NCI-H510A treated with DMSO at 0.1 percent for 48 hours (cell line): ENCODE data around the gene SLCO4A1.
"Not testable (repeated sequence)": the region's sequence is repeated elsewhere in the genome, so short reads cannot be mapped to it uniquely, and the experiment has no call there.

Experiments
- DNase-seq: peaks from one replicate; lab custom pipeline; 2025; lab: John Stamatoyannopoulos, UW

Gene SLCO4A1

GRCh38 chr20:62623488-62624324 is 18.6 kb upstream of the SLCO4A1 start:
- no peak for DNase-seq

GRCh38 chr20:62624325-62624690 is 18.0 kb upstream of the SLCO4A1 start:
- no peak for DNase-seq

GRCh38 chr20:62624719-62625453 is 17.4 kb upstream of the SLCO4A1 start:
- no peak for DNase-seq

- no peak for DNase-seq
Observed at GRCh38 chr20:62625516-62625915, 16.8 kb upstream of the SLCO4A1 start.

- DNase-seq: no peak
Observed at GRCh38 chr20:62625921-62626547, 16.3 kb upstream of the SLCO4A1 start.

- not testable (repeated sequence) for DNase-seq
Observed at GRCh38 chr20:62627425-62627824, 14.9 kb upstream of the SLCO4A1 start.

- DNase-seq: no peak
Observed at GRCh38 chr20:62627901-62628612, 14.2 kb upstream of the SLCO4A1 start.

- no peak for DNase-seq
Observed at GRCh38 chr20:62628691-62629090, 13.6 kb upstream of the SLCO4A1 start.

- DNase-seq: no peak
Observed at GRCh38 chr20:62629864-62630470, 12.3 kb upstream of the SLCO4A1 start.

- no peak for DNase-seq
Observed at GRCh38 chr20:62631336-62632308, 10.7 kb upstream of the SLCO4A1 start.

GRCh38 chr20:62632575-62633090 is 9.7 kb upstream of the SLCO4A1 start:
- DNase-seq: no peak

- DNase-seq: no peak
Observed at GRCh38 chr20:62633598-62634329, 8.5 kb upstream of the SLCO4A1 start.

GRCh38 chr20:62634330-62634967 is 7.9 kb upstream of the SLCO4A1 start:
- DNase-seq: no peak

GRCh38 chr20:62635232-62635631 is 7.1 kb upstream of the SLCO4A1 start:
- DNase-seq: no peak

- DNase-seq: no peak
Observed at GRCh38 chr20:62635852-62636251, 6.5 kb upstream of the SLCO4A1 start.

- no peak for DNase-seq
Observed at GRCh38 chr20:62636446-62636845, 5.9 kb upstream of the SLCO4A1 start.

GRCh38 chr20:62637110-62637509 is 5.2 kb upstream of the SLCO4A1 start:
- DNase-seq: no peak

GRCh38 chr20:62637521-62638054 is 4.7 kb upstream of the SLCO4A1 start:
- no peak for DNase-seq

- DNase-seq: no peak
Observed at GRCh38 chr20:62638055-62638570, 4.2 kb upstream of the SLCO4A1 start.
